ENCODE results near the gene ZSWIM3.
"Not testable (repeated sequence)": the region's sequence is repeated elsewhere in the genome, so short reads cannot be mapped to it uniquely, and the experiment has no call there.

Gene ZSWIM3

DNA sequence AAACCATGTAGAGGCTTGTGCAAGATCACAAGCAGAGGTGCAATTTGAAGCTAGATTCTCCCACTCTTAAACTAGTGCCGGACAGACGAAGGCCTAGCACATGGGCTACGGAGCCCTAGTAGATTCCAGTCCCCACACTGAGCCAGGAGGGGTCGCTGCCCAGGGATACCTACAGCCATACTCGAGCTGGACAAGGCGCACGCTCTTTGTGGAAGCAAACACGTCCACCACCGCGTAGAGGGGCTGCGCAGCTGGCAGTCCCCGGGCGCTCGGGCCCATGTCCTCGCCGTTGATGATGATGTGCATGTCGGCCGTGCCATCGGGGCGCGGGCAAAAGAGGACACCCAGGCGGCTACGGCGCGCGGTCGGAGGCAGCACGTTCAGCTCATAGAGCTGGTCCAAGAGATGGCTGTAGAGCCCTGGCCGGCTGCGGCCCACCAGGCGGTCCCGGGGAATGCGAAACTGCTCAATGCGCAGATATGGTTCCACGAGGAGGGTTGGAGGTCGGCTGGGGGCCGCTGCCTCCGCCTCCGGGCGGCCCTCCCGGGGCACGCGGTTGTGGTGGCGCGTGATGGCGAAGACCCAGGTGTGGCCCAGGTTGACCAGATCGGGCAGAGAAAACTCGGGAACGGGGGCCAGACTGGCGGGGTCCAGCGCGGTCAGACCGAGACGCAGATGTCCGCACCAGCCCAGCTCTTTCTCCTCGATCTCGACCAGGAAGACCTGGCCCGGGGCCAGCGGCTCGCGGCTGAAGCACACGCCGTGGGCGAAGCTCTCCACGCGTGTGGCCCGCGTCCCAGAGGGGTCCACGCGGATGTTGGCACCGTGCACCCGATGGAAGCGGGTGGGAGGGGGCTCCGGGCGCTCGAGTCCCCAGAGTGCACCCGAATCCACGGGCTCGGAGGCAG is 32.9 kb downstream of the ZSWIM3 start:
- peak in 2 of 3 experiments; percentile 16 to 46 for DNase-seq (ENCODE audit: low read depth in 2 of 3, low spot score in 2 of 3)

DNA sequence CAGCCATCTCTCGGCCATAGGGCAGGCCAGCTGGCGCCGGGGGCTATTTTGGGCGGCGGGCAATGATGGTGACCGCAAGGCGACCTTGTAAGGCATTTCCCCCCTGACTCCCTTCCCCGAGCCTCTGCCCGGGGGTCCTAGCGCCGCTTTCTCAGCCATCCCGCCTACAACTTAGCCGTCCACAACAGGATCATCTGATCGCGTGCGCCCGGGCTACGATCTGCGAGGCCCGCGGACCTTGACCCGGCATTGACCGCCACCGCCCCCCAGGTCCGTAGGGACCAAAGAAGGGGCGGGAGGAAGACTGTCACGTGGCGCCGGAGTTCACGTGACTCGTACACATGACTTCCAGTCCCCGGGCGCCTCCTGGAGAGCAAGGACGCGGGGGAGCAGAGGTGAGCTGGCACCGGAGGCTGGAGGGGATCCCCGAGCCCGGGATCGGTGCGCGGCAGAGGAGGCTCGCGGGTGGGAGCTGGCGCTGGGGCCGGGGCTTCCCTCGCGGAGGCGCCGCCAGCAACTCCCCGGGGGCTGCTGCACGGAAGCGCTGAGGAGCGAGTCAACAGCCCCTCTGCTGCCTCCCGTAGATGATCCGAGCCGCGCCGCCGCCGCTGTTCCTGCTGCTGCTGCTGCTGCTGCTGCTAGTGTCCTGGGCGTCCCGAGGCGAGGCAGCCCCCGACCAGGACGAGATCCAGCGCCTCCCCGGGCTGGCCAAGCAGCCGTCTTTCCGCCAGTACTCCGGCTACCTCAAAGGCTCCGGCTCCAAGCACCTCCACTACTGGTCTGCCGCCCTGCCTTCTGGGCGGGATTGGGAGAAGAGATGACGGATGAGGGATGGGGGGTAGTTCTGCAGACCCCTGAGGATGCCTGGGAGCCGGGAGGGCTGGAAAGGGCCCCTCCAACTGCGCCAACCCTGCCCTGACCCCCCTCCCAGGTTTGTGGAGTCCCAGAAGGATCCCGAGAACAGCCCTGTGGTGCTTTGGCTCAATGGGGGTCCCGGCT is 33.9 kb downstream of the ZSWIM3 start, which contains the start of the genes CTSA and NEURL2:
TSS of gene CTSA (plus strand) at position 351 of the 999 bp plus-strand sequence. CDS start at position 585, 234 bp downstream.
TSS of gene NEURL2 (minus strand) at position 224 of the 999 bp plus-strand sequence. CDS start at position 7, 217 bp downstream.
- peak; percentile 69 to 80 (median 70) for DNase-seq (ENCODE audit: low read depth in 2 of 3, low spot score in 2 of 3)

DNA sequence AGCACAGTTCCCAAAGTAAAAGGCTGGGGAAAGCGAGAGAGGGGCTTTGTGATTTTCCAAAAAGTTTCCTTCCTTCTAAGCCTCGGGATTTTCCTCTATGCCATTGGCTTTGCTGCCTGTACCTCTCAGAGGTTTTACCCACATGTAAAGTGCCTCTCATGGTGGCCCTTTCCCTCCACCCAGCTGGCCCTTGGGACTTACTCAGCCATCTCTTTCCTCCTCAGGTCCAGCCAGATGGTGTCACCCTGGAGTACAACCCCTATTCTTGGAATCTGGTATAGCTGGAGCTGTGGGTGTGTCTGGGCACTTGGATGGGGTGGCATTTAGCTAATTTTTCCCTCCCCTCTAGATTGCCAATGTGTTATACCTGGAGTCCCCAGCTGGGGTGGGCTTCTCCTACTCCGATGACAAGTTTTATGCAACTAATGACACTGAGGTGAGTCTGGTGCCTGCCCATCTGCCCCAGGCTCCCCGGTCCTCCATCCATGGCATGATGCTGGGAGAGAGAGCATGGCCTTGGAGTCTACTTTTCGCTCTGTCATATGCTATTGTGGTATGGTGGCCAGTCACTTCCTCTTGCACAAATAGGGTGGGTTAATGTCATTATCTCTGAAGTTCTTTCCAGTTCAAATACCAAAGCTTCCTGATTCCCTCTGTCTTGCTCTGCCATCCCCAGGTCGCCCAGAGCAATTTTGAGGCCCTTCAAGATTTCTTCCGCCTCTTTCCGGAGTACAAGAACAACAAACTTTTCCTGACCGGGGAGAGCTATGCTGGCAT is 34.8 kb downstream of the ZSWIM3 start:
- no peak for DNase-seq (ENCODE audit: low read depth in 2 of 3, low spot score in 2 of 3)

DNA sequence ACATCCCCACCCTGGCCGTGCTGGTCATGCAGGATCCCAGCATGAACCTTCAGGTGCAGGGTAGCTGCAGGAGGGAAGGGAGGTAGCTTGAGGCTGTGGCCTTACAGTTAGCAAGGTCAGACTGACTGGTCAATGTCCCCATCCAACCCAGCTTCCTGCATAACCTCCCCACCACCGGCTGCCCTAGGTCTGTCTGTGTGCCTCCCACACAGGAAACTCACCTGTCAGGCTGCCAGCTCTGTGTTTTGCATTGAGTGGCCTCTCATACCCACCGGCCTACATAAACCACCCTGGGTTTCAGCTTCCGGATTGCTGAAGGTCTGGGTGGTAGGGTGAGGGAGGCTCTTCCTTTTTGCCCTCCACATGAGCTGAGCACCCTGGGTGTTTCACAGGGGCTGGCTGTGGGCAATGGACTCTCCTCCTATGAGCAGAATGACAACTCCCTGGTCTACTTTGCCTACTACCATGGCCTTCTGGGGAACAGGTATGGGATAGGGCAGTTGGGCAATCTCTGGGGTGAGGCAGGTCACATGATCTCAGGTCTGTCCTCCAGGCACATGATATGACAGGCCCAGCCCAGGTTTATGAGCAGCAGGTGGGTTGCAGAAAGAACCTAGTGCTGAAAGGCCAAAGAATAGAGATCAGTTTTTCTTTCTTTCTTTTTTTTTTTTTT is 35.5 kb downstream of the ZSWIM3 start:
- no peak for DNase-seq (ENCODE audit: low read depth in 2 of 3, low spot score in 2 of 3)

GRCh38 chr20:45893831-45894230 is 36.4 kb downstream of the ZSWIM3 start:
- no peak for DNase-seq (ENCODE audit: low read depth in 2 of 3, low spot score in 2 of 3)

- no peak for DNase-seq (ENCODE audit: low read depth in 2 of 3, low spot score in 2 of 3)
Measured at GRCh38 chr20:45894797-45895196, 37.4 kb downstream of the ZSWIM3 start.

- no peak for DNase-seq (ENCODE audit: low read depth in 2 of 3, low spot score in 2 of 3)
Measured at GRCh38 chr20:45896641-45897161, 39.3 kb downstream of the ZSWIM3 start.

DNA sequence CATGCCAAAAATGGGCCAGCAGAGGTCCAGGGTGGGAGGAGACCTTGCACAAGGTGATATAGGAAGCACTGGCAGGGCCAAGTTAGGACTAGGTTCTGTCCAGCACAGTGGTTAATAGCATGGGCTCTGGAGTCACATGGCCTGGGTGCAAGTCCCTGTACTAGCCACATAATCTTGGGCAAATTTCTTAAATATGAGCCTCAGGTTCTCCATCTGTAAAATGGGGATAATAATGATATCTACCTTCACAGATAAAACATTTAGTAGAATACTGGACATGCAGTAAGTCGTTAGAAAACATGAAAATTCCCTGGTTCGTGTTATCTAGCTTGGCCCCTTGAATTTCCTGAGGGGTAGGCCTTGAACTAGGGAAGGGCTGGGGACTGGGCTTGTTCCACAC is 39.9 kb downstream of the ZSWIM3 start:
- DNase-seq (ENCODE audit: low read depth in 2 of 3, low spot score in 2 of 3) = no peak

- DNase-seq (ENCODE audit: low read depth in 2 of 3, low spot score in 2 of 3) = no peak
Measured at GRCh38 chr20:45897692-45898091, 40.3 kb downstream of the ZSWIM3 start.

GRCh38 chr20:45898285-45898684 is 40.9 kb downstream of the ZSWIM3 start:
- no peak for DNase-seq (ENCODE audit: low read depth in 2 of 3, low spot score in 2 of 3)

- no peak for DNase-seq (ENCODE audit: low read depth in 2 of 3, low spot score in 2 of 3)
Measured at GRCh38 chr20:45899046-45899835, 41.8 kb downstream of the ZSWIM3 start.

DNA sequence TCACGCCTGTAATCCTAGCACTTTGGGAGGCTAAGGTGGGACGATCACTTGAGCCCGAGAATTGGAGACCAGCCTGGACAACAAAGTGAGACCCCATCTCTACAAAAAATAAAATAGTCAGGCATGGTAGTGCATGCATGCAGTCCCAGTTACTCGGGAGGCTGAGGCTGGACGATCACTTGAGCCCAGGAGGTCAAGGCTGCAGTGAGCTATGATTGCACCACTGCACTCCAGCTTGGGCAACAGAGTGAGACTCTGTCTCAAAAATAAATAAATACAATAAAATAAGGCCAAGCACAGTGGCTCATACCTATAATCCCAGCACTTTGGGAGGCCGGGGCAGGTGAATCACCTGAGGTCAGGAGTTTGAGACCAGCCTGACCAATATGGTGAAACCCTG is 43.9 kb downstream of the ZSWIM3 start:
- not testable (repeated sequence) for DNase-seq (ENCODE audit: low read depth in 2 of 3, low spot score in 2 of 3)

- no peak for DNase-seq (ENCODE audit: low read depth in 2 of 3, low spot score in 2 of 3)
Measured at GRCh38 chr20:45902199-45902701, 44.8 kb downstream of the ZSWIM3 start.

DNA sequence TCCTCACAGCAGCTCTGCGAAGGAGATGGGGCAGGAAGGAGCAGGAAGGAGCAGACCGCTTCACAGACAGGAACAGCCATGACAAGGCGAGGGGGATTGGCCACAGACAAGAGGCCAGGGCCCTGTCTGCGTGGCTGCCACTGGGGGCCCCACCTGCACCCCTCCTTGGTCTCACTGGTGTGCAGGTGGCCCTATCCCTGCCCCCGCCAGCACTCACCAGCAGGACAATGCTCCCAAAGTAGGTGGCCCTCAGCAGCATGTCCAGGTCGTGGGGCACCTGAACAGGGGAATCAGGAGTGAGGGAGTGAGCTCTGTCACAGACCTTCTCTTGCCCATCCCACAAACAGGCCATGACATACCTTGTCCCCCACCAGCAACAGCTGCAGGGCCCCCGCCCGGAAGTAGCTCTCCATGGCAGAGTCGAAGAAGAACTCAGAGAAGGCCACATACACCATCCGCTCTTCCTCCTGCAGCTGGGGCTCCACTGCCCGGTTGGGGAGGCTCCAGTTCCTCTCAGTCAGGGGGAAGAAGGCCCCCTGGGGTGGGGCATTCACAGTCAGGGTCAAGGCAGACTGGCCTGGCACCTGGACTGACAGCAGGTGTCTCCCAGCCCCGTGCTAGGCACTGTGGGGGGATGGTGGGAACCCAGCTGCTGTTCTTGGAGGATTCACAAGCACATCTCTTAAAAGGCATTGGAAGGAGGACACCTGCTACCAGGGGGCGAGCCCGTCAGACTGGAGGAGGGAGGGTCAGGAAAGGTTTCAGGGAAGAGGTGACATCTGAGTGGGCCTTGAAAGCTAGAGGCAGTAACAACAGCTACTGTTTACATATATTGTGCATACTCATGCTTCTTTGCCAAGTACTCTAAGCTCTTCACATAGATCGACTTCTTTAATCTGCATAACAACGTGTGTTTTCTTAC is 47.4 kb downstream of the ZSWIM3 start:
- DNase-seq (ENCODE audit: low read depth in 2 of 3, low spot score in 2 of 3) = no peak

DNA sequence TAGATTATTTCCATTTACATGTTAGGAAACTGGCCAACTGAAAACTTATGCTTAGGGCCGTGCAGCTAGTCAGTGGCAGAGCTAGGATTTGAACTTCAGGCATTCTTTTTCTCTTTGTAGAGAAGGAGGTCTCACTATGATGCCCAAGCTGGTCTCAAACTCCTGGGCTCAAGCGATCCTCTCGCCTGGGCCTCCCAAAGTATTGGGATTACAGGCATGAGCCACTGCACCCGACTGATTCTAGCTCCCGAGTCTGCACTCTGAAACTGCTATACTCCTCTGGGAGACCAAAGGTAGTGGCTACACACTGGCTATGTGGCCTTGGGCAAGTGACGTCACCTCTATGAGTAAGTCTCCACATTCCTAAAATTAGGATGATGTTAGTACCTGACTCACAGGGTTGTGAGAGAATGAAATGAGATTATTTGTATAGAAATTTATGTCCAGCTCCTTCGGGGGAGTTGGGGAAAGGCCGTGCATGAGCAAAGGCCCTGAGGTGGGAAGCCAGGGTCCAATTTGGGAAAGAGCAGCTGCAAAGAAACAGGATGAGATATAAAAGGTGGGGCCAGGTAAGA is 48.2 kb downstream of the ZSWIM3 start:
- DNase-seq (ENCODE audit: low read depth in 2 of 3, low spot score in 2 of 3) = no peak

DNA sequence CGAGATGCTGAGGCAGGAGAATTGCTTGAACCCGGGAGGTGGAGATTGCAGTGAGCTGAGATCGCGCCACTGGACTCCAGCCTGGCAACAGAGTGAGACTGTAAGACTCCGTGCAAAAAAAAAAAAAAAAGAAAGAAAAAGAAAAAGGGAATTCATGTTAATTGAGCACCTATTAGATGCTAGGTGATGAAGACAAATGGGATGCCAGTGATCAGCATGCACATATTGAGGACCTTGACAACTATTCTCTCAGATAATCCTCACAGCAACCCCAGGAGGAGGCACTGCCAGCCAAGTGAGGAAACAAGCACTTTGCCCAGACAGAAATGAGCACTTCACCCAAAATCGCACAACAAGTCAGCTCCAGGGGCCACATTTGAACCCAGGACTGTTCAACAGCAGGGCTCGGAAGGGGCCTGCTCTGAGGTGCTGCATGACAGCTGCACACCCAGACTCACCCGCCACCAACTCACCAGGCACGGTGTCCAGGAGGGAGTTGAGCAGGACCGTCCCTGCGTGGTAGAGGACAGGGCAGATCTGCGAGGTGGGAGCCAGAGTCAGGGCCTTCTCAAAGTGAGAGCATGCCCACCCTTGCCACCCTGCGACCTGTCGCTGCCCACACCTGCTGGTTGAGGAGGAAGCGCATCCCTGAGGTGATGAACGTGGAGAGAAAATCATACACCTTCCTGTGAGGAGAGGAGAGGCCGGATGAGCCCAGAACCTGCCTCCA is 50.0 kb downstream of the ZSWIM3 start:
- no peak for DNase-seq (ENCODE audit: low read depth in 2 of 3, low spot score in 2 of 3)

DNA sequence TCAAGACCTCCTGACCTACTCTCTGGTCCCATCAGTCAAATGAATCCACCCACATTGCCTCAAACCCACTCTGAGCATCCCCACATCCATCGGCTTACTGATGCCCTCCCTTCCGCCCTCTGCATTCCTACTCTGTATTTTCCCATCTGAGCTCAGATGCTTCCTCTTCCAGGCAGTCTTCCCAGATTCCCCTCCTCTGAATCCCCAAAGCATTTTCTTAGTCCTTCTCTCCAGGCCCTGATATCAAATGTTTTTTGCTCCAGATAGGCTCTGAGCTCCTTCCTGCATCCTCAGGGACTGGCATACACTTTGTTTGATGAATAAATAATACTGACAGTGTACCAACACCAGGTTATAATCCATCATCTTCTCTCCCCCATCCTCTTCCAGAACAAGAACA is 50.7 kb downstream of the ZSWIM3 start:
- no peak for DNase-seq (ENCODE audit: low read depth in 2 of 3, low spot score in 2 of 3)

Data from activated CD8-positive, alpha-beta memory T cell treated with anti-CD3 and anti-CD28 coated beads for 48 hours (primary cell).